Left cardiac atrium (tissue), 4 donors: ENCODE measurements around the gene LSS. TPM values are rescaled to one million over a fixed set of nuclear protein-coding genes. Genes with fewer than 3 reads are reported as not detected.
"Not testable (repeated sequence)": the region's sequence is repeated elsewhere in the genome, so short reads cannot be mapped to it uniquely, and the experiment has no call there.

Experiments
- ATAC-seq, 2 donors: fragments of 200-7000 bp; cut with Tn5 transposase; one replicate each; pipeline ENCODE4 v1.9.1; 2020; ENCODE audit warnings: mild to moderate bottlenecking in 2 of 2, moderate library complexity in 2 of 2
- DNase-seq: peaks from one replicate; pipeline ENCODE4 v3.0.0-alpha.2; 2020
- intact Hi-C, 2 donors: fragments of 100-400 bp; cut with DNase I; formaldehyde crosslinking; loops; one replicate each; pipeline versions ENCODE4 v1.14.1 to v1.15.1; 2022 to 2023
- total RNA-seq, 2 donors: library from RNA; stranded (reverse); fragmentation: NEBNext Ultra II Directional; extraction: Animal tissue kit (Norgen Biotek cat#: 25700); gene quantifications; one replicate each; pipeline ENCODE4 v1.2.1, GENCODE V29; 2021
- donor health status: DM: no; HTN: yes; CAD: no.
- donor health status: DM: no; HTN: yes; CAD: no; lungs with severe emphysema.
- donor health status: DM: yes; HTN: yes; CAD: no.
- donor health status: Dilated cardiomyopathy.

LSS gene
- total RNA-seq, 2 donors from 2014 or later: 66.4 to 66.7 TPM

DNA sequence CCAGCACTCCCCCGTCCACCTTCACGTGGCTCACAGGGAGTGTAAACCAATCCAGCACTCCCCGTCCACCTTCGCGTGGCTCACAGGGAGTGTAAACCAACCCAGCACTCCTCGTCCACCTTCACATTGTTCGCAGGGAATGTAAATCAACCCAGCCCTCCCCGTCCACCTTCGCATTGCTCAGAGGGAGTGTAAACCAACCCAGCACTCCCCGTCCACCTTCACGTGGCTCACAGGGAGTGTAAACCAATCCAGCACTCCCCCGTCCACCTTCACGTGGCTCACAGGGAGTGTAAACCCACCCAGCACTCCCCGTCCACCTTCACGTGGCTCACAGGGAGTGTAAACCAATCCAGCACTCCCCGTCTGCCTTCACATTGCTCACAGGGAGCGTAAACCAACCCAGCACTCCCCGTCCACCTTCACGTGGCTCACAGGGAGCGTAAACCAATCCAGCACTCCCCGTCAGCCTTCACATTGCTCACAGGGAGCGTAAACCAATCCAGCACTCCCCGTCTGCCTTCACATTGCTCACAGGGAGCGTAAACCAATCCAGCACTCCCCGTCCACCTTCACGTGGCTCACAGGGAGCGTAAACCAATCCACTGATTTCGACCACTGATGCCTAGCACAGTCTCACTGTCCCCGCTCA is 88.1 kb downstream of the LSS start:
- intact Hi-C loops: loop anchor here in 1 of 2 donors (5.0 to 10.0 kb wide), 2 partner anchors 82 to 114 kb away; no protein-coding TSS in a partner anchor
- not testable (repeated sequence) for DNase-seq, ATAC-seq

DNA sequence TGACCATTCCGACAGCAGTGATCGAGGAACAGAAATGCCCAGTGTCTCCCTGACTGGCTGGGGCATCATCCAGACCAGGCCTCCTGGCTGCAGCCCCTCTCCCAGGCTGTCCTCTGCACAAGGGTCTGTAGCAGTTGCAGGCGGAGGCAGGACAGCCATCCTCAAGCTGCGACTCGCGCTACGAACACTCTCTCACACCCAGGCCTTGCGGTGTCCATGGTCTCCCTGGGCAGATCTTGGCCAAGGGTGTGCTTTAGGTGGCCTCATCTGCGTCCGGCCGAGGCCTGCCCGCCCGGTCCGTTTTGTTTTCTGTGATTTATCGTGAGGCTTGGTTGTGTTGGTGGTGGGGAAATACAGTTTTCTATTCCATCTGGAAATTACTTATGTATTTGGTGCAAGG is 88.9 kb downstream of the LSS start:
- no peak for ATAC-seq
- DNase-seq: no peak
- intact Hi-C loops: loop anchor here in 1 of 2 donors (5.0 to 10.0 kb wide), 2 partner anchors 83 to 115 kb away; no protein-coding TSS in a partner anchor

DNA sequence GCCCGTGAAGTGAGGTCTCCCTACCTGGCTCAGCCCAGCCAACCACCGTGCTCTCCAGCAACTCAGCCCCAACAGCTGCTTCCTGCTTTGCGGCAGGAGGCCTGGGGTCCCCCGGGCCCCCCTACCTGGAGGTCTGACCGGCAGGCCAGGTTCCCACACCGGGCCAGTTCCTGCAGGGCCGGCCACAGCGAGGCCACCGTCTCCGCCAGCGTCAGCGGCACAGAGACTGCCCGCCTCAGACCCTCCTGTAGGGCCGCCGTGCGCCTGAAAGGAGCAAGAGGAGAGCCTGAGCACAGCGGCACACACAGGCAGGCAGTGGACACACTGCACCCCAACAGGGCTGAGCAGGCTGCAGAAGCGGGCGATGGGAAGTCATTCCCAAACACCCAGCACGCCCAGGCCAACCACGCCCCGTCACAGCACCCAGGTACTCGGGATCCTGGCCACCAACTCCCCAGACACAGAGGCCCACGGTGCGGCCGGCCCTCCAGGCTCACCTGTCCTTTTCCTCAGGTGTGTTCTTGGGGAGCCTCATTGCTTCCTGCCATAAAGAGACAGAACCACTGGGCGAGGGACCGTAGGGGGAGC is 90.1 kb downstream of the LSS start:
- DNase-seq (no peak), ATAC-seq (peak in 1 of 2 donors; percentile 8)
- intact Hi-C loops: no loop called here

Other genes with a start within 250 kb of the LSS start
- gene COL6A1, start 247.0 kb downstream of the LSS start, total RNA-seq: 100 to 1,000 TPM; 244 to 247 TPM
- gene COL6A2, start 130.7 kb downstream of the LSS start, total RNA-seq: 100 to 1,000 TPM; 330 to 350 TPM
- gene FTCD, start 73.2 kb downstream of the LSS start, total RNA-seq: 1 to 10 TPM in 1 of 2 donors, under 1 TPM in 1; 0.68 to 1.6 TPM
- 10 to 100 TPM in 1 of 2 donors, 1 to 10 TPM in 1; 10.0 to 11.0 TPM for gene SPATC1L, start 44.3 kb downstream of the LSS start, total RNA-seq
- gene MCM3AP, start 56.8 kb upstream of the LSS start, total RNA-seq: 10 to 100 TPM; 52.4 to 66.4 TPM
- gene YBEY, start 57.6 kb upstream of the LSS start, total RNA-seq: 10 to 100 TPM; 15.5 to 17.5 TPM
- 1 to 10 TPM; 1.0 to 2.5 TPM for gene C21orf58, start 95.1 kb upstream of the LSS start, total RNA-seq
- 10 to 100 TPM; 31.8 to 50.2 TPM for gene PCNT, start 95.4 kb upstream of the LSS start, total RNA-seq
- gene DIP2A, start 230.1 kb upstream of the LSS start, total RNA-seq: 10 to 100 TPM; 27.2 to 33.0 TPM